Activated CD8-positive, alpha-beta memory T cell treated with anti-CD3 and anti-CD28 coated beads, Interleukin-2, amount 10 ng/mL, durations not matched to agents 7 days and 5 days (primary cell): ENCODE results near the gene PIK3CD. TPM values are rescaled to one million over a fixed set of nuclear protein-coding genes. Genes with fewer than 3 reads are reported as not detected.

Experiments used
- ATAC-seq: fragments of 150-1000 bp; cut with Tn5 transposase; one replicate; pipeline ENCODE4 v1.10.0; 2021; ENCODE audit warnings: moderate library complexity
- CTCF ChIA-PET: fragments of 350-600 bp; sonication (Branson Sonifier 250); formaldehyde crosslinking; loops from one replicate; lab custom pipeline; 2021; ENCODE audit warnings: antibody characterized with exemption; lab: Charles Lee
- DNase-seq: peaks from one replicate; pipeline ENCODE4 v3.0.0-alpha.2; 2020
- H3K27ac Mint-ChIP-seq: one replicate; pipeline ENCODE4 v1.8.0; 2021; ENCODE audit warnings: mild to moderate bottlenecking, mixed read lengths
- H3K27me3 Mint-ChIP-seq: one replicate; pipeline ENCODE4 v1.8.0; 2021; ENCODE audit warnings: mixed read lengths
- H3K36me3 Mint-ChIP-seq: one replicate; pipeline ENCODE4 v1.8.0; 2021; ENCODE audit warnings: mild to moderate bottlenecking, mixed read lengths
- H3K4me1 Mint-ChIP-seq: one replicate; pipeline ENCODE4 v1.8.0; 2021; ENCODE audit warnings: mixed read lengths
- H3K4me3 Mint-ChIP-seq: one replicate; pipeline ENCODE4 v1.8.0; 2021; ENCODE audit warnings: mild to moderate bottlenecking, moderate library complexity, mixed read lengths
- H3K9me3 Mint-ChIP-seq: one replicate; pipeline ENCODE4 v1.8.0; 2022; ENCODE audit warnings: low read depth, mixed read lengths
- total RNA-seq, 2 experiments: library from RNA; stranded (reverse); gene quantifications; one replicate each; pipeline ENCODE4 v1.2.3, GENCODE V29; 2021

PIK3CD gene
- total RNA-seq, 2 experiments from 2014 or later = 256 to 261 TPM

DNA sequence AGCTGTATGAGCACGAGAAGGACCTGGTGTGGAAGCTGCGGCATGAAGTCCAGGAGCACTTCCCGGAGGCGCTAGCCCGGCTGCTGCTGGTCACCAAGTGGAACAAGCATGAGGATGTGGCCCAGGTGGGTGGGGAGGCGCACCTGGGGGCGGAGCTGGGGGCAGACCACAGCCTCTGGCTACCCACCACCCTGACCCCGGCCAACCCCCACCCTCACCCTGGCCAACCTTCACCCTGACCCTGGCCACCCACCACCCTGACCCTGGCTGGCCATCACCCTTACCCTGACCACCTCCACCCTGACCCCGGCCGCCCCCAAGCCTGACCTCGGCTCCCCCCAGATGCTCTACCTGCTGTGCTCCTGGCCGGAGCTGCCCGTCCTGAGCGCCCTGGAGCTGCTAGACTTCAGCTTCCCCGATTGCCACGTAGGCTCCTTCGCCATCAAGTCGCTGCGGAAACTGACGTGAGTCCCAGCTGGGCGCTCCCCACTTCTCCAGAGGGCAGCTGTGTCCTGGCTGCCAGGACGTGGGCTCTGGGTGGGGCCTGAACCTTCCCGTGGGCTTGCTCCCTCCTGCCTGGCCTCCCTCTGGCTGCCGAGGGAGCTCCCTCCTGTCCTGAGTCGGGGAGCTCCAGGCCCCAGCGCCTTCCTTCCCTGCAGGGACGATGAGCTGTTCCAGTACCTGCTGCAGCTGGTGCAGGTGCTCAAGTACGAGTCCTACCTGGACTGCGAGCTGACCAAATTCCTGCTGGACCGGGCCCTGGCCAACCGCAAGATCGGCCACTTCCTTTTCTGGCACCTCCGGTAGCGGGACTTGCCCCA, 69.5 kb downstream of the PIK3CD start:
- Mint-ChIP-seq H3K27me3 (peaks cover 2% of the 10 kb centered on the region), H3K27ac (peak overlapping the region; percentile 40), H3K36me3 (peaks cover 81% of the 10 kb centered on the region), H3K4me1 (peaks cover 69% of the 10 kb centered on the region), H3K4me3 (no peak overlapping the region), H3K9me3 (no peaks in the 10 kb centered on the region)
- CTCF ChIA-PET = interaction anchor here (0.6 to 7.9 kb wide), 13 partner anchors 10 to 148 kb away, joined by 3 to 150 read pairs (median 4); partner anchors contain the start of gene PIK3CD
- ATAC-seq (no peak), DNase-seq (no peak)

GRCh38 chr1:9721606-9722377, 70.3 kb downstream of the PIK3CD start:
- H3K4me3 Mint-ChIP-seq = no peak overlapping the region

GRCh38 chr1:9722378-9722749, 70.8 kb downstream of the PIK3CD start:
- peak overlapping the region; percentile 40 for H3K27ac Mint-ChIP-seq

More at GRCh38 chr1:9721606-9722377, 70.3 kb downstream of the PIK3CD start:
- DNase-seq (peak; percentile 75), ATAC-seq (no peak)
- peak overlapping the region; percentile 15 for H3K27ac Mint-ChIP-seq
- CTCF ChIA-PET = interaction anchor here (0.6 to 7.9 kb wide), 9 partner anchors 9 to 147 kb away, joined by 3 to 150 read pairs (median 4); no protein-coding TSS in a partner anchor
- H3K36me3 Mint-ChIP-seq = peaks cover 78% of the 10 kb centered on the region
- H3K27me3 Mint-ChIP-seq = peaks cover 2% of the 10 kb centered on the region
- H3K9me3 Mint-ChIP-seq = no peaks in the 10 kb centered on the region
- peaks cover 69% of the 10 kb centered on the region for H3K4me1 Mint-ChIP-seq

DNA sequence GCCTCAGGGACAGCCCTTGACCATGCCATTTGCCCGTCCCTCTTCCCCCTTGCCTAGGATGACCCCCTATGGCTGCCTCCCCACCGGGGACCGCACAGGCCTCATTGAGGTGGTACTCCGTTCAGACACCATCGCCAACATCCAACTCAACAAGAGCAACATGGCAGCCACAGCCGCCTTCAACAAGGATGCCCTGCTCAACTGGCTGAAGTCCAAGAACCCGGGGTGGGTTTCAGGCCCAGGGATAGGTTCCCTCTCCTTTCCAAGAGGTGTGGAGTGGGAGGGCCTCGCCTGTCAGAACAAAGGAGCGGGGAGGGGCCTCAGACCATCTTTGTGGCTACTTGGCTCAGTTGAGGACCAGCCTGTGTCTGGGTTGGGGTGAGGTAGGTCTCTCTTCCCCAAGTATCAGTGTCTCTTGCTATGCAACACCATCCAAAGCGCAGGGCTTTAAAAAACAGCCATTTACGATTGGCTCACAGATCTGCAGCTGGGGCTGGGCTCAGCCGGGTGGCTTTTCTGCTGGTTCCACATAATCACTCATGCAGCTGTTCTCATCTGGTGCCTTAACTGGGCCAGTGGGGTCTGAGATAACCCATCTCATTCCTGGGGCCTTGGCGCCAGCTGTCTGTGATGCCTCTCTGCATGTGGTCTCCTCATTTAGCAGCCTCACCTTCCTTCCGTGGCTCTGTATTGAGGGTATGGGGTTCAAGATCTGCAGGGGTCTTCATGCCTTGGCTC, 71.7 kb downstream of the PIK3CD start:
- DNase-seq (no peak), ATAC-seq (no peak)
- Mint-ChIP-seq H3K4me1 (peaks cover 70% of the 10 kb centered on the region), H3K36me3 (peaks cover 78% of the 10 kb centered on the region), H3K27me3 (no peaks in the 10 kb centered on the region), H3K4me3 (no peak overlapping the region), H3K27ac (peak overlapping the region; percentile 40), H3K9me3 (no peaks in the 10 kb centered on the region)
- CTCF ChIA-PET = interaction anchor here (8.2 kb wide), 1 partner anchor 95 kb away, joined by 85 read pairs; no protein-coding TSS in a partner anchor

More at GRCh38 chr1:9722378-9722749, 70.8 kb downstream of the PIK3CD start:
- DNase-seq (no peak), ATAC-seq (no peak)
- no peak overlapping the region for H3K4me3 Mint-ChIP-seq
- no peaks in the 10 kb centered on the region for H3K9me3 Mint-ChIP-seq
- CTCF ChIA-PET = interaction anchor here (0.9 to 7.9 kb wide), 4 partner anchors 37 to 146 kb away, joined by 3 to 150 read pairs (median 11); no protein-coding TSS in a partner anchor
- peaks cover 70% of the 10 kb centered on the region for H3K4me1 Mint-ChIP-seq
- peaks cover 2% of the 10 kb centered on the region for H3K27me3 Mint-ChIP-seq
- H3K36me3 Mint-ChIP-seq = peaks cover 79% of the 10 kb centered on the region

GRCh38 chr1:9723926-9724325, 72.4 kb downstream of the PIK3CD start:
- Mint-ChIP-seq H3K9me3 (no peaks in the 10 kb centered on the region), H3K36me3 (peaks cover 81% of the 10 kb centered on the region), H3K4me3 (no peak overlapping the region), H3K4me1 (peaks cover 72% of the 10 kb centered on the region), H3K27ac (peak overlapping the region; percentile 72), H3K27me3 (no peaks in the 10 kb centered on the region)
- CTCF ChIA-PET = interaction anchor here (1.5 to 8.2 kb wide), 3 partner anchors 9 to 96 kb away, joined by 3 to 85 read pairs (median 4); no protein-coding TSS in a partner anchor
- DNase-seq (no peak), ATAC-seq (no peak)

GRCh38 chr1:9724706-9725476, 73.4 kb downstream of the PIK3CD start:
- ATAC-seq (peak; percentile 62), DNase-seq (peak; percentile 79)
- Mint-ChIP-seq H3K4me1 (peaks cover 70% of the 10 kb centered on the region), H3K27ac (peak overlapping the region; percentile 72), H3K27me3 (no peaks in the 10 kb centered on the region), H3K4me3 (no peak overlapping the region), H3K36me3 (peaks cover 77% of the 10 kb centered on the region), H3K9me3 (no peaks in the 10 kb centered on the region)
- CTCF ChIA-PET = interaction anchor here (1.1 to 8.2 kb wide), 5 partner anchors 8 to 97 kb away, joined by 3 to 85 read pairs (median 4); no protein-coding TSS in a partner anchor

DNA sequence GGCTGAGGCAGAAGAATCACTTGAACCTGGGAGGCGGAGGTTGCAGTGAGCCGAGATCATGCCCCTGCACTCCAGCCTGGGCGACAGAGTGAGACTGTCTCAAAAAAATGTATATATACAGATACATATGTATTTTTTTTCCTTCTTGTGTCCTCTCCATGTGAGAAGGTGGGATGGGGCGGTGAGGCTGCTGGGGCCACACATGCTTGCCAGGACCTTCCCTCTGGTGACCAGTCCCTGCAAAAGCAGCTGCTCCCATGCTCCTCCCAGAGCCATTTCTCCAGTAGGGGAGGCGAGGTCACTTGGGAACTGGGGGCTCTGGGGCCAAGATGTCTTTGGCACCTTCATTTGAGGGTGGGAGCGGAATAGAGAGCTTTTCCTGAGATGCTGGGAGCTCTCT, 74.9 kb downstream of the PIK3CD start:
- Mint-ChIP-seq H3K36me3 (peaks cover 79% of the 10 kb centered on the region), H3K27me3 (no peaks in the 10 kb centered on the region), H3K27ac (no peak overlapping the region), H3K9me3 (no peaks in the 10 kb centered on the region), H3K4me1 (peaks cover 72% of the 10 kb centered on the region), H3K4me3 (no peak overlapping the region)
- ATAC-seq (no peak), DNase-seq (no peak)
- CTCF ChIA-PET = interaction anchor here (1.0 to 8.2 kb wide), 6 partner anchors 9 to 111 kb away, joined by 3 to 85 read pairs (median 4); no protein-coding TSS in a partner anchor

DNA sequence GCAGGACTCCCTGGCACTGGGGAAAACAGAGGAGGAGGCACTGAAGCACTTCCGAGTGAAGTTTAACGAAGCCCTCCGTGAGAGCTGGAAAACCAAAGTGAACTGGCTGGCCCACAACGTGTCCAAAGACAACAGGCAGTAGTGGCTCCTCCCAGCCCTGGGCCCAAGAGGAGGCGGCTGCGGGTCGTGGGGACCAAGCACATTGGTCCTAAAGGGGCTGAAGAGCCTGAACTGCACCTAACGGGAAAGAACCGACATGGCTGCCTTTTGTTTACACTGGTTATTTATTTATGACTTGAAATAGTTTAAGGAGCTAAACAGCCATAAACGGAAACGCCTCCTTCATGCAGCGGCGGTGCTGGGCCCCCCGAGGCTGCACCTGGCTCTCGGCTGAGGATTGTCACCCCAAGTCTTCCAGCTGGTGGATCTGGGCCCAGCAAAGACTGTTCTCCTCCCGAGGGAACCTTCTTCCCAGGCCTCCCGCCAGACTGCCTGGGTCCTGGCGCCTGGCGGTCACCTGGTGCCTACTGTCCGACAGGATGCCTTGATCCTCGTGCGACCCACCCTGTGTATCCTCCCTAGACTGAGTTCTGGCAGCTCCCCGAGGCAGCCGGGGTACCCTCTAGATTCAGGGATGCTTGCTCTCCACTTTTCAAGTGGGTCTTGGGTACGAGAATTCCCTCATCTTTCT, 75.5 kb downstream of the PIK3CD start:
- H3K4me3 Mint-ChIP-seq = no peak overlapping the region

GRCh38 chr1:9728451-9729295, 77.1 kb downstream of the PIK3CD start:
- Mint-ChIP-seq H3K27ac (peak overlapping the region; percentile 90), H3K4me3 (peak overlapping the region; percentile 54), H3K27me3 (no peaks in the 10 kb centered on the region), H3K4me1 (peaks cover 74% of the 10 kb centered on the region), H3K36me3 (peaks cover 69% of the 10 kb centered on the region), H3K9me3 (no peaks in the 10 kb centered on the region)
- peak; percentile 74 for DNase-seq
- peak; percentile 54 for ATAC-seq
- CTCF ChIA-PET = interaction anchor here (1.2 to 8.2 kb wide), 3 partner anchors 9 to 100 kb away, joined by 4 to 85 read pairs (median 6); no protein-coding TSS in a partner anchor

More for the DNA sequence above, 75.5 kb downstream of the PIK3CD start:
- H3K9me3 Mint-ChIP-seq = no peaks in the 10 kb centered on the region
- H3K4me1 Mint-ChIP-seq = peaks cover 74% of the 10 kb centered on the region
- no peak for DNase-seq
- ATAC-seq = no peak
- H3K27ac Mint-ChIP-seq = peak overlapping the region; percentile 90
- CTCF ChIA-PET = interaction anchor here (0.6 to 8.2 kb wide), 7 partner anchors 9 to 206 kb away, joined by 3 to 85 read pairs (median 4); no protein-coding TSS in a partner anchor
- no peaks in the 10 kb centered on the region for H3K27me3 Mint-ChIP-seq
- H3K36me3 Mint-ChIP-seq = peaks cover 77% of the 10 kb centered on the region

DNA sequence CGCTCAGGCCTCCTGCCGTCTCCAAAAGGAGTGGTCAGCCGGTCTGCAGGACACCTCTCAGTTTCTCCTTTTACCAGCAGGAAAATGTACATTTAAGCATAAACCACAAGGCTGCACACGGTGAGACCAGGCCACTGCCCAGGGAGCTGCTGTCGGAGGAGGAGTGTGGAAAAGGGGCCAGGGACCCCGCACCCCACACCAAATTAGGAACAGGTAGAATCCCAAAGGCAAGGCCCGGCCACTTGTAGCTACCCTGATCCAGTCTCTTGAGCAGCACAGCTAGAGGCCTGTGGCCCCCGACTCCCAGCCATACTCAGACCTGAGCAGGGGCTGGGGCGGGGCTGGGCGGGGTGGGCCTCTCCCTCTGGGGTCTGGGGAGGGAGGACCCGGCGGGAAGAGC, 78.0 kb downstream of the PIK3CD start:
- Mint-ChIP-seq H3K4me1 (peaks cover 69% of the 10 kb centered on the region), H3K36me3 (peaks cover 65% of the 10 kb centered on the region), H3K4me3 (no peak overlapping the region), H3K9me3 (no peaks in the 10 kb centered on the region), H3K27me3 (no peaks in the 10 kb centered on the region), H3K27ac (peak overlapping the region; percentile 90)
- no peak for DNase-seq
- no peak for ATAC-seq
- CTCF ChIA-PET = interaction anchor here (0.7 to 8.2 kb wide), 3 partner anchors 9 to 101 kb away, joined by 4 to 85 read pairs (median 21); no protein-coding TSS in a partner anchor
